ENCODE data around the gene POLR2E. TPM values are rescaled to one million over a fixed set of nuclear protein-coding genes. Genes with fewer than 3 reads are reported as not detected.

POLR2E gene
- total RNA-seq, 1 donor from 2014 or later = 272 TPM

DNA sequence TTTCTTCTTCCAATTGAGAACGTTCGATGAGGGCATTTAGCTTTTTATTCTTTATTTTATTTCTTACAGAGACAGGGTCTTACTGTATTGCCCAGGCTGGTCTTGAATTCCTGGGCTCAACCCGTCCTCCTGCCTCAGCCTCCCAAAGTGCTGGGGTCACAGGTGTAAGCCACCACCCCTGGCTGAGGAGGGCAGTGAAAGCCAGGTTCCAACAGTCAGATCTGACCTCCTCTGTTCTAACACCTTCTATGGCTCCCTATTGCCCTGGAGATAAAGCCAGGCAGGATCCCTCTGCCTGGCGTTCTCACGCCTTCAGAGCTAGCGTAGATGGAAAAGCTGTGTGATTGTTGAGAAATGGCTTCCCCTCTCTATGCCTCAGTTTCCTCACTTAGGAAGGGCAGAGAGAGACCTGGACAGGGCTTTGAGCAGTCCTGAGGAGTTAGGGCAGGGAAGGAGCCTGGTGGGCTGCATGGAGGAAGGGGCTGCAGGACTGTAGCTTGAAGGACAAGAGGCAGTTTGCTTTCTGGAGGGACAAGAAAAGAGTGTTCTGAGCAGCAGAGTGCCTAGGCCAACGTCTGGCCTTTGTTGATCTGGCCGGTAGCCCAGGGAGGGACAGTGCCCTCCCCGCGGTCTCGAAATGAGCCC is 22.7 kb downstream of the POLR2E start:
- H3K27me3 Mint-ChIP-seq (ENCODE audit: low read depth) = no peaks in the 10 kb centered on the region
- peaks cover 46% of the 10 kb centered on the region for H3K4me1 Mint-ChIP-seq (ENCODE audit: low read depth)
- peaks cover 61% of the 10 kb centered on the region for H3K36me3 Mint-ChIP-seq (ENCODE audit: low read depth)
- no peaks in the 10 kb centered on the region for H3K9me3 Mint-ChIP-seq
- H3K4me3 Mint-ChIP-seq (ENCODE audit: low read depth) = peak overlapping the region; percentile 81
- intact Hi-C loops (cut with micrococcal nuclease) = no loop called here
- H3K27ac Mint-ChIP-seq = peak overlapping the region; percentile 89
- no peak for DNase-seq (ENCODE audit: low spot score)

DNA sequence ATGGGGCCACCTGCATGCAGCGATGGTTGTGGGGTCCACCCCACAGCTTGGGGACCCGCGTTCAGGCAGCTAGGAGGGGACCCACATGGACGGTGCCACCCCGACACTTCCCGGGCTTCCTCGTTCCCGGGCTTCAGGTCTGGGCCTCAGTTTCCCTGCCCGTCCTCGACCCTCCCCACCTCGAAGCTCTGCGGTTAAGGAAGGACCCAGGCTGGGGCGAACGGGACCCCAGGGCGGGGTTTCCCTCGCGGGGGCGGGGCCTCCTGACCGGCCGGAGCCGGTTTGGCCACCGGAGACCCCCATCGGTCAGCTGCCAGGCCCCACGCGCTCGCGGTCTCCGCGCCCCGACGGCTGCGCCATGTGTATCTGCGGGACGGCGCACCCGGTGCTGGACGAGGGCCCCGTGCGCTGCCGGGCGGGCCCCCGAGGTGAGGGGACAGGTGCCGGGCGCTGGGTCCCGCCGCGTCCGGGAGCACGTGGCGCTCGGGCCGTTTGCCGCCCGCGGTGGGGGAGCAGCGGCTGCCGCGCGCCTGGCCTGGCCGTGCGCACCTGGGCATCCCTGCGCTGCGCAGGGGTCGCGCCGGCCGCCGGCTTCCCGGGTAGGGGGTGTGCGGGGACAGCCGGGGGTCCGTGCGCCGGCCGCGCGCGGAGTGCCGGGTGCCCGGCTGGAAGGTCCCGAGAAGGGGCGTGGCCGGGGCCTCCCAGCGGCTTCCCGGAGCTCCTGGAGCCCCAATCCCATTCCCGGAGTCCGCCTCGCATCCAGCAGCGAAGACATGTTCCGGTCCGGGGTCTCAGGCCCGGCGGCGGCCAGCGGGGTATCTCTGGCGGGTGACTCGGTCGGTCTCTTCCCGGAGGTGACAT is 24.0 kb downstream of the POLR2E start:
- H3K36me3 Mint-ChIP-seq (ENCODE audit: low read depth) = peaks cover 52% of the 10 kb centered on the region
- peaks cover 40% of the 10 kb centered on the region for H3K4me1 Mint-ChIP-seq (ENCODE audit: low read depth)
- intact Hi-C loops (cut with micrococcal nuclease) = no loop called here

DNA sequence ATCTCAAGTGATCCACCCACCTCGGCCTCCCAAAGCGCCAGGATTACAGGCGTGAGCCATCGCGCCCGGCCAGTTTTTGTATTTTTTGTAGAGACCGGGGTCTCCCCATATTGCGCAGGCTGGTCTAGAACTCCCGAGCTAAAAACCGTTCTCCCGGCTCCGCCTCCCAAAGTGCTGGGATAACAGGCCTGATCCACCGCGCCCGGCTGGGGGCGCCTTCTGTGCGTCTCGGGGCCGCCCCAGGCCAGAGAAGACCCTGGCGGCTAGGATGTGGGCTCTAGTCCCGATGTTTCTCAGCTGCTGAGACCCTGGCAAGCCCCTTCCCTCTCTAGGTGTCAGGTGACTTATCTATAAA is 24.6 kb downstream of the POLR2E start:
- H3K27ac Mint-ChIP-seq = no peak overlapping the region
- no peaks in the 10 kb centered on the region for H3K9me3 Mint-ChIP-seq
- H3K36me3 Mint-ChIP-seq (ENCODE audit: low read depth) = peaks cover 46% of the 10 kb centered on the region
- intact Hi-C loops (cut with micrococcal nuclease) = no loop called here
- DNase-seq (ENCODE audit: low spot score) = no peak
- H3K4me3 Mint-ChIP-seq (ENCODE audit: low read depth) = no peak overlapping the region
- H3K27me3 Mint-ChIP-seq (ENCODE audit: low read depth) = no peaks in the 10 kb centered on the region
- peaks cover 34% of the 10 kb centered on the region for H3K4me1 Mint-ChIP-seq (ENCODE audit: low read depth)

More for the DNA sequence above, 24.0 kb downstream of the POLR2E start:
- H3K9me3 Mint-ChIP-seq = no peaks in the 10 kb centered on the region
- peak overlapping the region; percentile 89 for H3K27ac Mint-ChIP-seq
- no peak for DNase-seq (ENCODE audit: low spot score)
- no peaks in the 10 kb centered on the region for H3K27me3 Mint-ChIP-seq (ENCODE audit: low read depth)
- H3K4me3 Mint-ChIP-seq (ENCODE audit: low read depth) = peak overlapping the region; percentile 81

DNA sequence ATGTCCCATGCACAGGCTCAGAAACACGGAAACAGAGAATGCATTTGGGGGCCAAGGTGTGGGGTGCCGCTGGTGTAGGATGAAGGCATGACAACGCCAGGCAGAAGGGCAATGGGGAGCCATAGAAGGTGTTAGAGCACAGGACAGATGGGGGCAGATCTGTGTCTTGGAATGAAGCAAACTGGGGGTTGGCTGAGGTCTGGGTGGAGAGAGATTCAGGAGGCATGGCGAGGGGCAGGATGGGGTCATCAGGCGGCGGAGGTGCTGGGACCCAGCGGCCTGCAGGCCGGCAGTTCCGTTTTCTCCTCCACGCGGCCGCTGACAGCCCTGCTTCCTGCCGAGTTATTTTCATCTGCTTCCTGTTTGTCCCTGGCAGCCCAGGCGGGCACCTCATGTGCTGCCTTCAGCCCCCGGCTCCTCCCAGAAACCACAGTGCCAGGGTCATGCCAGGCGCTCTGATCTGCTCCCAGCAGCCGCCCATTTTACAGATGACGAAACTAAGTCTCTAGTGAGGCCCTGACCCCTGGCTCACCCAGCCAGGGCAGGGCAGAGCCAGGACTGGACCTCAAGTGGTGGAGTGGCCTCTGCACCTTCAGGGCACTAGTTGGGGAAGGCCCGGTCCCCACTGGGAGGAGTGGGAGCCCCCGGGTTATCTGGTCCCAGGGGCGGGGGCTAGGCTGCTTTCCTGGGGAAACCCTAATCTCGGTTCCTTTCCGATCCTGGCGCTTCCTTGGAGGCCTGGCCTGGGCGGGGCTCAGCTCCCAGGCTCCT is 26.0 kb downstream of the POLR2E start:
- peak; percentile 61 for DNase-seq (ENCODE audit: low spot score)
- Mint-ChIP-seq H3K4me3 (ENCODE audit: low read depth) (peak overlapping the region; percentile 87), H3K4me1 (ENCODE audit: low read depth) (peaks cover 38% of the 10 kb centered on the region), H3K27me3 (ENCODE audit: low read depth) (no peaks in the 10 kb centered on the region), H3K36me3 (ENCODE audit: low read depth) (peaks cover 42% of the 10 kb centered on the region), H3K9me3 (no peaks in the 10 kb centered on the region), H3K27ac (peak overlapping the region; percentile 94)
- intact Hi-C loops (cut with micrococcal nuclease) = loop anchor here (1.0 to 5.0 kb wide), 4 partner anchors 8 to 42 kb away; partner anchors contain the start of genes ABCA7, CNN2 and GPX4

DNA sequence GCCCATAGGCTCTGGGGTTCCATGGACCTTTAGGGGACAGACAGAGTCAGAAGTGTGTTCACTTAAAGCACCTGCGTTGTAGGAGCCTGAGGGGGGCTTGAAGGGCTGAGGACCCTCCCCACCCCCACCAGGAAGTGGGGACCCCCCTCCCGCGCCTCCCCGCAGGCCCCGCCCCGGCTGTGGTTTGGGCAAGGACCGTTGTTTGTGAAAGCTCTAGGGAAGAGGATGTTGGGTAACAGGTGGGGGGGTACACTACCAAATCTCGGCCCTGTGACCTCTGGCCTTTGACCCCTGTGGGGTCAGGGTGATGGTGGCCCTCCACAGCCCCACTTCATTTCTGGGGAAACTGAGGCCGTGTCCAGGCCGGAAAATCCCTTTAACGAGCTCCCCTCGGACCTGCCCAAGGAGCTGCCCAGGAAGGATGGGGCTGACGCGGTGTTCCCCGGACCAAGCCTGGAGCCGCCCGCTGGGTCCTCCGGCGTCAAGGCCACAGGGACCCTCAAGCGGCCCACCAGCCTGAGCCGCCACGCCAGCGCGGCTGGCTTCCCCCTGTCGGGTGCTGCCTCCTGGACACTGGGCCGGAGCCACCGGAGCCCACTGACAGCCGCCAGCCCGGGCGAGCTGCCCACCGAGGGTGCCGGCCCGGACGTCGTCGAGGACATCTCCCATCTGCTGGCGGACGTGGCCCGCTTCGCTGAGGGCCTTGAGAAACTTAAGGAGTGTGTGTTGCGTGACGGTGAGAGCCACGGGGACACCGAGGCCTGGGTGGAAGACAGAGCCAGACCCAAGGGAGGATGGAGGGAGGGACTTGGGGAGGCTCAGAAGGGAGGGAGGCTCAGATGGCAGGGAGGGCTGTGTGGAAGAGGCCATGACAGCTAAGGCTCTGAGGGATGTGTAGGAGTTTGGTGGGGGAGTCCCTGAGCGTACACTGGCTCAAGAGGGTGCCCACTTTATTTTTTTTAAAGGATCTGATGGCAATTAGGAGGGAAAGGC is 26.9 kb downstream of the POLR2E start:
- H3K9me3 Mint-ChIP-seq = no peaks in the 10 kb centered on the region
- peak overlapping the region; percentile 87 for H3K4me3 Mint-ChIP-seq (ENCODE audit: low read depth)
- H3K4me1 Mint-ChIP-seq (ENCODE audit: low read depth) = peaks cover 35% of the 10 kb centered on the region
- H3K36me3 Mint-ChIP-seq (ENCODE audit: low read depth) = peaks cover 34% of the 10 kb centered on the region
- intact Hi-C loops (cut with micrococcal nuclease) = loop anchor here (1.0 to 5.0 kb wide), 4 partner anchors 9 to 41 kb away; partner anchors contain the start of genes ABCA7, CNN2 and GPX4
- H3K27me3 Mint-ChIP-seq (ENCODE audit: low read depth) = no peaks in the 10 kb centered on the region
- peak overlapping the region; percentile 94 for H3K27ac Mint-ChIP-seq
- DNase-seq (ENCODE audit: low spot score) = peak; percentile 68

DNA sequence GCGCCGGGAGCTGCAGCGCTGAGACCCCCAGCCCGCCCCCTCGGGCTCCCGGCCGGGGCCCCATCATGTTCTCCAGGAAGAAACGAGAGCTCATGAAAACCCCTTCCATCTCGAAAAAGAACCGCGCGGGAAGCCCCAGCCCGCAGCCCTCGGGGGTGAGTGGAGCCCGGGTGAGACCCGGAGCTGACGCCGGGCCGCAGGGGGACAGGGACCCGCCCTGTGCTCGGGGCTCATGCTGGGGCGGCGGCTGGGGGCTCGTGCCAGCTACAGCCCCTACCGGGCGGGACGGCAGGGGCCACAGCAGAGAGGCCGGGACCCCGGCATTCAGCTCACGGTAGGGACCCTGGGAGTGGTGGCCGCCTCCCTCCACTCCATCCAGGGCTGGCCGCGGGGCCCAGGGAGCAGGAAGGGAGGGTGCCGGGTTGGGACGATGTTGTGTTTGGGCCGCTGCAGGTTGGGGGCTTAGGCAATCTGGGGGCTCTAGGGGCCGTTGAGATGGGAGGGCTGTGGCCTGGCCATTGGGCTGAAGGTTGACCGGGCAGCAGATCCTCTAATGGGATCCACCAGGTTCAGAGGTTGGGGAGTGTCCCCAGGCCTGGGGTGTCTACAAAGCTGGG is 27.7 kb downstream of the POLR2E start:
- intact Hi-C loops (cut with micrococcal nuclease) = loop anchor here (5.0 kb wide), 1 partner anchor 40 kb away; the partner anchor contains the start of gene CNN2
- Mint-ChIP-seq H3K4me3 (ENCODE audit: low read depth) (peak overlapping the region; percentile 87), H3K4me1 (ENCODE audit: low read depth) (peaks cover 29% of the 10 kb centered on the region), H3K27ac (peak overlapping the region; percentile 88), H3K36me3 (ENCODE audit: low read depth) (peaks cover 26% of the 10 kb centered on the region), H3K27me3 (ENCODE audit: low read depth) (no peaks in the 10 kb centered on the region), H3K9me3 (no peaks in the 10 kb centered on the region)
- DNase-seq (ENCODE audit: low spot score) = no peak

DNA sequence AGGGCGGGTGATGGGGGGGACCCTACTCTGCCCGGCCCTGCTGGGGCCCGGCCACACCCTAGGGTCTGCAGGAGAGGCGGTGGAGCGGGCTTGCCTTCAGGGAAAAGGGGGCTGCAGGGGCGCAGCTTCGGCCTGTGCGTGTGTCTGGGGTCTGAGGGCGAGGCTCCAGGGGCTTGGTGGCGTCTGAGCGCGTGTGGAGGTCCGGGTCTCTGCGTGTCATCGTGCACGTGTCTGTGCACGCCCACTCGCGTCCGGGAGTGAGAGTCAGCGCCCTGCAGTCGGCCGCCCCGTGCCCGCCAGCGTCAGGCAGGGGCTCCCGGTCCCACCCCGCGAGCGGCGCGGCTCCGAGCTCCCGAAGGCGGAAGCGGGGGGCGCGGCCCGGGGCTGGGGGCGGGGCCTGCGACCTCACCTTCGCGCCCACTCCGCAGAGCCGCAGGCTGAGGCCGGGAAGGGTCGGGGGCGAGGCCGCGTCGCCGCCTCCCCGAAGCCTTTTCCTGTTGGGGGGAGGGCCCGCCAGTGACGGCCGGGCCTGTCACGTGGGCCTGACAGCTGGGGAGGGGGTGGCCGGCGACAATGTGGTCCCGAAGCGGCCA is 28.3 kb downstream of the POLR2E start, which contains the start of gene ARHGAP45:
TSS of gene ARHGAP45 (plus strand) at position 420 of the 593 bp plus-strand sequence. CDS start 239 bp downstream, outside the sequence.
- Mint-ChIP-seq H3K27ac (peak within 1 kb of the TSS; percentile 88), H3K4me1 (ENCODE audit: low read depth) (peaks cover 23% of the 10 kb centered on the region), H3K4me3 (ENCODE audit: low read depth) (peak within 1 kb of the TSS; percentile 87), H3K9me3 (no peaks in the 10 kb centered on the region), H3K27me3 (ENCODE audit: low read depth) (no peaks in the 10 kb centered on the region), H3K36me3 (ENCODE audit: low read depth) (peaks cover 20% of the 10 kb centered on the region)
- intact Hi-C loops (cut with micrococcal nuclease) = loop anchor here (5.0 kb wide), 1 partner anchor 40 kb away; the partner anchor contains the start of gene CNN2
- peak; percentile 86 for DNase-seq (ENCODE audit: low spot score)

DNA sequence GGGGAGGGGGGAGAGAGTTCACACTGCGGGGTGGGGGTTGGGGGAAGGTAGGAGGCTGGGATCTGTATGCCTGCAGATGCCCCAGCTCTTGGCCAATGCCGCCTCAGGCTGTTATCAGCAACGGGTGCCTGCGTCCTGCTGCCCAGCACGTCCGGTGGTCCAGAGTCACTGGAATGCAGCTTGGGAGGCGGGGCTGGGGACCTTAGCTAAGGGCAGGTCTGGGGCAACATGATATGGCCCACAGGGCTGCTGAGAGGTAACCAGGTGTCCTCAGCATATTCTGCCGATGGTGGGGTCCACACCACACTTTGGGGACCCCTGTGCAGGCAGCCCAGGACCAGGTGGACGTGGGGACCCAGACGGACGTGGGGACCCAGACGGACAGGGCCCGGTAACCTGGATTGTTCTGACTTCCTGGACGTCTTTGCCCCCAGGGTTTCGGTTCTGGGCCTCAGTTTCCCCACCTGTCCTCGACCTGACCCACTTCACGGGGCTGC is 28.9 kb downstream of the POLR2E start:
- peak overlapping the region; percentile 57 for H3K4me3 Mint-ChIP-seq (ENCODE audit: low read depth)
- no peaks in the 10 kb centered on the region for H3K9me3 Mint-ChIP-seq
- no peaks in the 10 kb centered on the region for H3K27me3 Mint-ChIP-seq (ENCODE audit: low read depth)
- H3K27ac Mint-ChIP-seq = no peak overlapping the region
- H3K4me1 Mint-ChIP-seq (ENCODE audit: low read depth) = peaks cover 20% of the 10 kb centered on the region
- intact Hi-C loops (cut with micrococcal nuclease) = loop anchor here (5.0 kb wide), 1 partner anchor 39 kb away; the partner anchor contains the start of gene CNN2
- H3K36me3 Mint-ChIP-seq (ENCODE audit: low read depth) = peaks cover 16% of the 10 kb centered on the region
- no peak for DNase-seq (ENCODE audit: low spot score)

DNA sequence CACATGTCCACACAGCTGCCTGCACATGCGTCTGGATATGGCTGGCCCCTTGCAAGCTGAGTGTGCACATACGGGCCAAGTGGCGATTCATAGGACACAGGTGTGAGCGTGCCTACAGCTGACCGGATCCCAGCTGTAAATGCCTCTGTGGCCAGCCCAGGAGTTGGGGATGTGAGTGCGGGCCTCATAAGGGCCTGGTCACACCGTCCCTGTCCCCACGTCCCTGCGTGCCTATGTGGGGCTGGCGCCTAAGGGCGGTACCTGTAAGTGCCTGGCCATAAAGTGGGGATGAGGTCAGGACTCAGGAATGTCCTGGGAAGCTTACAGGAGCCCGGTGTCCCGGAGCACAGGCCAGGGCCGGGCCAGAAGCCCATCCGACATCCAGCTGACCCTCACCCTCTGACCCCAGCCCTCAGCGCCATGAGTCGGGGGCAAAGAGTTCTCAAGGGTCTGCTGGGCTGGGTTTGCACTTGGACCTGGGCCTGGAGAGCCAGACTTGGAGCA is 29.5 kb downstream of the POLR2E start:
- Mint-ChIP-seq H3K36me3 (ENCODE audit: low read depth) (peaks cover 16% of the 10 kb centered on the region), H3K4me3 (ENCODE audit: low read depth) (peak overlapping the region; percentile 53), H3K9me3 (no peaks in the 10 kb centered on the region), H3K27me3 (ENCODE audit: low read depth) (no peaks in the 10 kb centered on the region), H3K27ac (no peak overlapping the region), H3K4me1 (ENCODE audit: low read depth) (peaks cover 20% of the 10 kb centered on the region)
- no peak for DNase-seq (ENCODE audit: low spot score)
- intact Hi-C loops (cut with micrococcal nuclease) = loop anchor here (5.0 kb wide), 1 partner anchor 38 kb away; the partner anchor contains the start of gene CNN2

DNA sequence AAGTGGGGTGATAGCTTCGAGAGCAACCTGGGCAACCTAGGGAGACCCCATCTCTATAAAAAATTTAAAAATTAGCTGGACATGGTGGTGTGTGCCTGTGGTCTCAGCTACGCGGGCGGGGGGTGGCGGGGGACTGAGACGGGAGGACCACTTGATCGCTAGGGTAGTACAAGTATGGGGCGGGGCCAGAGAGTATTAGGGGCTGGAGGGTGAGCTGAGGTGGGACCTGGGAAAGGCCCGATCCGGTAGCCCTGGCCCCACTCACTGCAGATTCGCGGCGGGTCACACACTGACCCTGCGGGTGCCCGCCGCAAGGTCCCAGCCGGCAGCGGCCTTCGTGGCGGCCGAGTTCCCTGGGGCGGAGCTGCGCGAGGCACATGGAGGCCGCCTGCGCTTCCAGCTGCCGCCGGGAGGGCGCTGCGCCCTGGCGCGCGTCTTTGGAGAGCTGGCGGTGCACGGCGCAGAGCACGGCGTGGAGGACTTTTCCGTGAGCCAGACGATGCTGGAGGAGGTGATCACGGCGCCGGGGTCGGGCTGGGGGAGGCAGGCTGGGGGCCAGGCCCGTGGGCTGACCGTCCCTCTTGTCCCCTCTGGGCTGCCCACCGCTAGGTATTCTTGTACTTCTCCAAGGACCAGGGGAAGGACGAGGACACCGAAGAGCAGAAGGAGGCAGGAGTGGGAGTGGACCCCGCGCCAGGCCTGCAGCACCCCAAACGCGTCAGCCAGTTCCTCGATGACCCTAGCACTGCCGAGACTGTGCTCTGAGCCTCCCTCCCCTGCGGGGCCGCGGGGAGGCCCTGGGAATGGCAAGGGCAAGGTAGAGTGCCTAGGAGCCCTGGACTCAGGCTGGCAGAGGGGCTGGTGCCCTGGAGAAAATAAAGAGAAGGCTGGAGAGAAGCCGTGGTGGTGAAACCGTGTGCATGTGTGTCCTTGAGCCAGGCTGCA is 30.2 kb downstream of the POLR2E start:
- H3K4me1 Mint-ChIP-seq (ENCODE audit: low read depth) = peaks cover 20% of the 10 kb centered on the region
- H3K36me3 Mint-ChIP-seq (ENCODE audit: low read depth) = peaks cover 16% of the 10 kb centered on the region
- no peaks in the 10 kb centered on the region for H3K9me3 Mint-ChIP-seq
- no peaks in the 10 kb centered on the region for H3K27me3 Mint-ChIP-seq (ENCODE audit: low read depth)
- intact Hi-C loops (cut with micrococcal nuclease) = loop anchor here (5.0 kb wide), 1 partner anchor 38 kb away; the partner anchor contains the start of gene CNN2
- peak overlapping the region; percentile 60 for H3K27ac Mint-ChIP-seq
- DNase-seq (ENCODE audit: low spot score) = peak; percentile 72
- peak overlapping the region; percentile 13 for H3K4me3 Mint-ChIP-seq (ENCODE audit: low read depth)
